Measurements from ENCODE around the gene TENM3. TPM values are rescaled to one million over a fixed set of nuclear protein-coding genes. Genes with fewer than 3 reads are reported as not detected.

TENM3 gene
- total RNA-seq, 1 experiment from 2014 or later, result 51.3 TPM

- in situ Hi-C loops (cut with HindIII; ENCODE audit: low pct_unique_long_range_greater_than_20kb, low sequenced_read_pairs), result no loop called here
- no peak for DNase-seq (ENCODE audit: low read depth)
Observed at GRCh38 chr4:182770259-182770995, 527.2 kb downstream of the TENM3 start.

- in situ Hi-C loops (cut with HindIII; ENCODE audit: low pct_unique_long_range_greater_than_20kb, low sequenced_read_pairs), result no loop called here
- peak; percentile 14 for DNase-seq (ENCODE audit: low read depth)
Observed at GRCh38 chr4:182770996-182771514, 527.9 kb downstream of the TENM3 start.

DNA sequence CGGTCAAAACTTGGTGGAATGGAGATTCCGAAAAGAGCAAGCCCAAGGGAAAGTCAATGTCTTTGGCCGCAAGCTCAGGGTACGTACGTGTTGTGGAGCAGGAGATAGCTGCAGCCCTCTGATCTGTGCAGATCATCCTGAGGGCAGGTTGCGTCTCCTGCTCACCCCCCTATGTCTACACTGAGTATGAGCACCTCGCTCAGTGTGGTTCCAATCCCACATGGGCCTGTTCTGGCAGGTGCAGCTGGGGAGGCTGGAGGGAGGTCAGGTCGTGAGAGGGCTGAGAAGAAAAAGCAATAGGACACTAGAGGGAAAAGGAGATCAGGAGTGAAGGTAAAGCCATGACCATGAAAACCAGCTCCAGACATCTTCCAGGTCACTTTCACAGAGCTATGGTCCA, 531.9 kb downstream of the TENM3 start:
- in situ Hi-C loops (cut with HindIII; ENCODE audit: low pct_unique_long_range_greater_than_20kb, low sequenced_read_pairs), result no loop called here
- no peak for DNase-seq (ENCODE audit: low read depth)

DNA sequence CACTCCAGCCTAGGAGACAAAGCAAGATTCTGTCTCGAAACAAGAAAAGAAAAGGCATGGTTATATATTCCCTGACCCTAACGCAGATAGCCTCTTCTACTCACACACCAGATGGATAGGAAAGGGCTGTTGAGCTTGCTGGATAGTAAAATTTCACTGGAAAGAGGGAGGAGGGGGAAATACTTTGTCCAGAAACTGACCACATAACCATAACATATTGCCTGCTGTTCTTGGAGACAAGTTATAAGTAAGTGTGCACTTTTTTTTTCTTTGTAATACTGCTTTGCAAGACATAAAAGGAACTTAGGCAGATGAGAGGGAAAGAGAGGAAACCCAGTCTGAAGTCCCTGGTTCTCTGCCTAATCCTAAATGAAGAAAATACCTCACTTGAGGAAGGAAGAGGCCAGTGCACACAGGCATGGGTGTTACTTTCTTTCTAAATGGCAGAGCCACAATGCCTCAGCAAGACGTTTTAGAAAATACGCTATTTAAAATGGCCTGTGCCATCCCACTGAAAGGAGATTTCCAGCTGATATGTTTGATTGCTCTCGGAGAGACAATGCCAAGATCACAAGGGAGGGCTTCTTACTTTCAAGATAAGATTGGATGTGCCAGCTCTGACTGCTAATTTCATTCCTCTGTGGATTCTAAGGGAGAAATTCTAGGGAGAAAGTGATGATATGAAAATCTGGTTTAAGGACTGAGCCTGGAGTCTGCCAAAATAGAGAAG, 533.3 kb downstream of the TENM3 start:
- DNase-seq (ENCODE audit: low read depth), result no peak
- in situ Hi-C loops (cut with HindIII; ENCODE audit: low pct_unique_long_range_greater_than_20kb, low sequenced_read_pairs), result no loop called here

DNA sequence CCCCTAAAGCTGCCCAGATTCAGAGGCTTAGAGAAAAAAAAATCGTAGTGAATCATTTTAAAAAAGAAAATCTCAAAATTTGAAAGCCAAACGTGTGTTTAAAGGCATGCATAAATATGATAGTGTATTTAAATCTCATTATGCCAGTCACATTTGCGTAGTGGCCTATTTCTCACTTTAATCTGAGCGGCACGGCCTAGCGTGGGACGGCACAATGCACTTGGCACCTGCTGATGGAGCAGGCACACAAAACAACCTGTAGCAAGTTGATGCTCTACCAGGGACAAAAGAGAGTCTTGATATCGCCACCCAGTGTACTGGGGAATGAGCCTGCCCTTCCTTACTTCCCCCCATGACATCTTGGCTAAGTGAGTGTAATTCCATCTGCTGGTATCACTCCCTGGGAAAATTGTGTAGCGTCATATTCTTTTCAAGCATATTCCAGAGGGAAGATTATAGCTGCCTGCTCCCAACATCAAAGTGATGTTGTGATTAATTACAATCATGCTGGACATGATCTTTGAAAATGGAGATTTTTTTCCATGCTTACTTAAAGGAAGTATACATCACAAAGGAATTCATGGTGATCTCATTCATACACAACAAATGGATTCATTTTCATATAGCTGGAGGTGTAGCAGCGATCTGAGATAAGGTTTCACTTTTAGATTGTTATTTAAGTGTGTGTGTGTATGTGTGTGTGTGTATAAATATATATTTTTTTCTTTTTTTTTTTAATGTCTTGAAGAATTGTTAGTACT, 535.2 kb downstream of the TENM3 start:
- in situ Hi-C loops (cut with HindIII; ENCODE audit: low pct_unique_long_range_greater_than_20kb, low sequenced_read_pairs), result no loop called here

DNA sequence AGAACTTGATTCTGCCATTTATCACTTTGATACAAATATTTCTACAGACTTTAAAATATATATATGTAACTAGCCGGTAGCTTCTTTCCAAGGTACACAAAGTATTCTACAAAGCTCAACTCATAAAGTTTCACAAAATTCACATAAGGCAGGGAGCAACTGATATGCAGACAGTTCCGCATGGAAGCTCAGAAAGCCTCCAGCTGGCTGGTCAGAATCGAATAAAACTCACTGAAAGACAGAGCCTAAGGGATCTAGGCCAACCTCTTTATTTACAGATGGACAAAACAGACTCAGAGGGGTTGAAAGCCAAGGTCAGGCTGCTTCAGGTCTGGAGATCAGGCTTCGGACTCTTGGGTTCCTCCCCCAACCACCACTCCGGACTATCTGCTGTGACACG, 543.8 kb downstream of the TENM3 start:
- DNase-seq (ENCODE audit: low read depth), result no peak
- in situ Hi-C loops (cut with HindIII; ENCODE audit: low pct_unique_long_range_greater_than_20kb, low sequenced_read_pairs), result no loop called here

More for the DNA sequence above, 535.2 kb downstream of the TENM3 start:
- DNase-seq (ENCODE audit: low read depth), result no peak

GRCh38 chr4:182788201-182788600, 545.0 kb downstream of the TENM3 start:
- DNase-seq (ENCODE audit: low read depth), result no peak
- in situ Hi-C loops (cut with HindIII; ENCODE audit: low pct_unique_long_range_greater_than_20kb, low sequenced_read_pairs), result no loop called here

- no peak for DNase-seq (ENCODE audit: low read depth)
- in situ Hi-C loops (cut with HindIII; ENCODE audit: low pct_unique_long_range_greater_than_20kb, low sequenced_read_pairs), result no loop called here
Observed at GRCh38 chr4:182789529-182789928, 546.3 kb downstream of the TENM3 start.

- DNase-seq (ENCODE audit: low read depth), result no peak
- in situ Hi-C loops (cut with HindIII; ENCODE audit: low pct_unique_long_range_greater_than_20kb, low sequenced_read_pairs), result no loop called here
Observed at GRCh38 chr4:182795446-182796238, 552.4 kb downstream of the TENM3 start.

DNA sequence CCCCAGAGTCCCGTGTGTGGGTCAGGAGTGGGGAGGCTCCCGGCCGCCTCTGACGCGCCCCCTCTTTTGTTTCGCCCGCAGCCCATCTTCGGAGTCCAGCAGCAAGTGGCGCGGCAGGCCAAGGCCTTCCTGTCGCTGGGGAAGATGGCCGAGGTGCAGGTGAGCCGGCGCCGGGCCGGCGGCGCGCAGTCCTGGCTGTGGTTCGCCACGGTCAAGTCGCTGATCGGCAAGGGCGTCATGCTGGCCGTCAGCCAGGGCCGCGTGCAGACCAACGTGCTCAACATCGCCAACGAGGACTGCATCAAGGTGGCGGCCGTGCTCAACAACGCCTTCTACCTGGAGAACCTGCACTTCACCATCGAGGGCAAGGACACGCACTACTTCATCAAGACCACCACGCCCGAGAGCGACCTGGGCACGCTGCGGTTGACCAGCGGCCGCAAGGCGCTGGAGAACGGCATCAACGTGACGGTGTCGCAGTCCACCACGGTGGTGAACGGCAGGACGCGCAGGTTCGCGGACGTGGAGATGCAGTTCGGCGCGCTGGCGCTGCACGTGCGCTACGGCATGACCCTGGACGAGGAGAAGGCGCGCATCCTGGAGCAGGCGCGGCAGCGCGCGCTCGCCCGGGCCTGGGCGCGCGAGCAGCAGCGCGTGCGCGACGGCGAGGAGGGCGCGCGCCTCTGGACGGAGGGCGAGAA, 556.5 kb downstream of the TENM3 start:
- in situ Hi-C loops (cut with HindIII; ENCODE audit: low pct_unique_long_range_greater_than_20kb, low sequenced_read_pairs), result no loop called here
- no peak for DNase-seq (ENCODE audit: low read depth)

DNA sequence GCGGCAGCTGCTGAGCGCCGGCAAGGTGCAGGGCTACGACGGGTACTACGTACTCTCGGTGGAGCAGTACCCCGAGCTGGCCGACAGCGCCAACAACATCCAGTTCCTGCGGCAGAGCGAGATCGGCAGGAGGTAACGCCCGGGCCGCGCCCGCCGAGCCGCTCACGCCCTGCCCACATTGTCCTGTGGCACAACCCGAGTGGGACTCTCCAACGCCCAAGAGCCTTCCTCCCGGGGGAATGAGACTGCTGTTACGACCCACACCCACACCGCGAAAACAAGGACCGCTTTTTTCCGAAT, 557.0 kb downstream of the TENM3 start:
- no peak for DNase-seq (ENCODE audit: low read depth)
- in situ Hi-C loops (cut with HindIII; ENCODE audit: low pct_unique_long_range_greater_than_20kb, low sequenced_read_pairs), result no loop called here

GRCh38 chr4:182801636-182802035, 558.4 kb downstream of the TENM3 start:
- no peak for DNase-seq (ENCODE audit: low read depth)
- in situ Hi-C loops (cut with HindIII; ENCODE audit: low pct_unique_long_range_greater_than_20kb, low sequenced_read_pairs), result no loop called here

- in situ Hi-C loops (cut with HindIII; ENCODE audit: low pct_unique_long_range_greater_than_20kb, low sequenced_read_pairs), result no loop called here
- DNase-seq (ENCODE audit: low read depth), result no peak
Observed at GRCh38 chr4:182802621-182803020, 559.4 kb downstream of the TENM3 start.

DNA sequence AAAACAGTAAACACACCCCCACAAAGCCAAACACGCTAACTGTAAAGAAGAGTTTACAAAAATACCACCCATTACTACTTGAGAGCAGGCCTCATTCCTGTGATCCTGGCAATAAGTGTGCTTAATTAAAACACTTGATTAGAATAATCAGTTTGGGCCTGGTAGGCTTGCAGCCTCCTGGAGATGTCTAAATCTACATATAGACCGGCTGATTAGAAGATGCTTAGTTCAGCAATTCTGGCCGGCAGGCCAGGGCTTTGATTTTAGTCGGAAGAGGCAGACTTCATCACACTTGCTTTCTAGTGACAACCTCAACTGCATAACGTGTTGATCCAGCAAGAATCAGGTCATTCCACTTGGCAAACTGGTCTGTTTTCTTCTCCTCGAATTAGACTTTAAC, 560.0 kb downstream of the TENM3 start:
- no peak for DNase-seq (ENCODE audit: low read depth)
- in situ Hi-C loops (cut with HindIII; ENCODE audit: low pct_unique_long_range_greater_than_20kb, low sequenced_read_pairs), result no loop called here

DNA sequence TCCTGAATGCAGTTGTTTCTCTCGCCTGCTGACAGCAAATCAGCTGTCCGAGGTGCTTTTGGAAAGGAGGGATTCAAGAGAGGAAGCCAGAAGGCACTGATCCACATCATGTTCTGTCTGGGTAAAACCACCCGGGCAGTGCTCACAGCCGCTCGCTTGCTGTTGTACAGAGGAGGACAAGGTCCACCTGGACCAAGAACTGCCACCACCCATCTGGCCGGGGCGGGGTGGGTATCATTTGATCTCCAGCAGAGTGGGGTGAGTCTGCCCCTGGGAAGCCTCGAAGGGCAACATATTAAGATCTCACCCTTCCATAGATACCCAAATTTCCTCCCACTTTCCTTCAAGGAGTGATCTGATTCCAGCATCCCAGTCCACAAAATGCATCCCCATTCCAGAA, 560.9 kb downstream of the TENM3 start:
- in situ Hi-C loops (cut with HindIII; ENCODE audit: low pct_unique_long_range_greater_than_20kb, low sequenced_read_pairs), result no loop called here
- no peak for DNase-seq (ENCODE audit: low read depth)

GRCh38 chr4:182805321-182805720, 562.1 kb downstream of the TENM3 start:
- in situ Hi-C loops (cut with HindIII; ENCODE audit: low pct_unique_long_range_greater_than_20kb, low sequenced_read_pairs), result no loop called here
- no peak for DNase-seq (ENCODE audit: low read depth)

GRCh38 chr4:182805750-182806149, 562.5 kb downstream of the TENM3 start:
- DNase-seq (ENCODE audit: low read depth), result no peak
- in situ Hi-C loops (cut with HindIII; ENCODE audit: low pct_unique_long_range_greater_than_20kb, low sequenced_read_pairs), result no loop called here

Data from Caki2 (cell line).